IMR-90 (cell line): ENCODE measurements around the gene ZFYVE28. TPM values are rescaled to one million over a fixed set of nuclear protein-coding genes. Genes with fewer than 3 reads are reported as not detected.

Source experiments
- ATAC-seq: fragments of 200-7000 bp; cut with Tn5 transposase; 2 replicates; pipeline ENCODE4 v1.9.1; 2020; ENCODE audit warnings: low read depth, mild to moderate bottlenecking, moderate library complexity
- BruUV-seq: library from RNA; stranded (reverse); fragments of 400-500 nt; replicated peaks from 2 replicates; lab custom pipeline; 2021; lab: Mats Ljungman, UMichigan
- CTCF ChIA-PET: fragments of 300-600 bp; formaldehyde crosslinking; extraction: SDS; loops from one replicate; lab custom pipeline; 2021; ENCODE audit warnings: antibody characterized with exemption; lab: Yijun Ruan, JAX
- POLR2A ChIA-PET: fragments of 300-600 bp; sonication (Branson Sonifier 250); formaldehyde crosslinking; loops from one replicate; lab custom pipeline; 2022; ENCODE audit warnings: antibody characterized with exemption; ENCODE audit not compliant: unreplicated experiment; lab: Charles Lee
- DNase-seq: peaks from one replicate; pipeline ENCODE4 v3.0.0; 2013
- H2AFZ ChIP-seq: replicated peaks from 2 replicates; pipeline ENCODE3; 2013; ENCODE audit warnings: low read length, mild to moderate bottlenecking; ENCODE audit not compliant: poor library complexity
- H2AK5ac ChIP-seq: 2 replicates; pipeline ENCODE4 v1.6.1; 2013; ENCODE audit warnings: low read depth, low read length, inconsistent platforms
- H2AK9ac ChIP-seq: replicated peaks from 2 replicates; pipeline ENCODE3; 2013; ENCODE audit warnings: mild to moderate bottlenecking, low read depth, low read length, moderate library complexity; ENCODE audit not compliant: poor library complexity
- H2BK120ac ChIP-seq: 2 replicates; pipeline ENCODE4 v1.6.1; 2013; ENCODE audit warnings: low read depth, low read length, inconsistent platforms
- H2BK15ac ChIP-seq: 3 replicates; pipeline ENCODE4 v1.6.1; 2013; ENCODE audit warnings: low read depth, low read length, inconsistent platforms
- H2BK20ac ChIP-seq: 2 replicates; pipeline ENCODE4 v1.6.1; 2013; ENCODE audit warnings: low read depth, mild to moderate bottlenecking, inconsistent platforms, low read length, moderate library complexity
- H2BK5ac ChIP-seq: 2 replicates; pipeline ENCODE4 v1.6.1; 2013; ENCODE audit warnings: mild to moderate bottlenecking, low read depth, low read length, inconsistent platforms; ENCODE audit not compliant: poor library complexity, severe bottlenecking
- H3K14ac ChIP-seq: replicated peaks from 2 replicates; pipeline ENCODE4 v1.6.1; 2013; ENCODE audit warnings: low read depth, low read length, inconsistent platforms
- H3K18ac ChIP-seq: 2 replicates; pipeline ENCODE4 v1.6.1; 2013; ENCODE audit warnings: low read depth, low read length, control low read depth
- H3K23ac ChIP-seq: 2 replicates; pipeline ENCODE4 v1.6.1; 2013; ENCODE audit warnings: low read depth, low read length, inconsistent platforms
- H3K27ac ChIP-seq: 2 replicates; pipeline ENCODE4 v1.5.1; 2013; ENCODE audit warnings: mild to moderate bottlenecking, control low read depth, low read length; ENCODE audit not compliant: insufficient read depth
- H3K27me3 ChIP-seq: 2 replicates; pipeline ENCODE4 v1.6.1; 2013; ENCODE audit warnings: low read length; ENCODE audit not compliant: control insufficient read depth, insufficient read depth
- H3K36me3 ChIP-seq: 2 replicates; pipeline ENCODE4 v1.6.1; 2013; ENCODE audit warnings: low read length, mixed read lengths; ENCODE audit not compliant: control insufficient read depth, insufficient read depth
- H3K4ac ChIP-seq: 2 replicates; pipeline ENCODE4 v1.6.1; 2013; ENCODE audit warnings: low read depth, low read length, inconsistent platforms
- H3K4me1 ChIP-seq: 2 replicates; pipeline ENCODE4 v1.6.1; 2013; ENCODE audit warnings: low read length, mixed read lengths; ENCODE audit not compliant: control insufficient read depth, insufficient read depth
- H3K4me2 ChIP-seq: 2 replicates; pipeline ENCODE4 v1.6.1; 2013; ENCODE audit warnings: low read depth, mild to moderate bottlenecking, control low read depth, low read length, moderate library complexity
- H3K4me3 ChIP-seq: 2 replicates; pipeline ENCODE4 v1.5.1; 2013; ENCODE audit warnings: low read depth, mild to moderate bottlenecking, control low read depth, low read length, moderate library complexity; ENCODE audit not compliant: insufficient read depth
- H3K56ac ChIP-seq: 2 replicates; pipeline ENCODE4 v1.6.1; 2013; ENCODE audit warnings: low read length, inconsistent platforms; ENCODE audit not compliant: insufficient read depth; ENCODE audit errors: extremely low read depth
- H3K79me1 ChIP-seq, 2 experiments: 2 replicates each; pipeline ENCODE4 v1.6.1; 2013; ENCODE audit warnings: low read length in 2 of 2, inconsistent platforms in 1 of 2, low read depth in 1 of 2
- H3K9ac ChIP-seq: 2 replicates; pipeline ENCODE4 v1.6.1; 2013; ENCODE audit warnings: low read depth, low read length, control low read depth
- H3K9me1 ChIP-seq: 2 replicates; pipeline ENCODE4 v1.6.1; 2013; ENCODE audit warnings: low read length, inconsistent platforms; ENCODE audit not compliant: insufficient read depth
- H3K9me3 ChIP-seq: 2 replicates; pipeline ENCODE4 v1.6.1; 2013; ENCODE audit warnings: low read length; ENCODE audit not compliant: control insufficient read depth, insufficient read depth
- H4K20me1 ChIP-seq: 2 replicates; pipeline ENCODE4 v1.6.1; 2013; ENCODE audit warnings: low read length, inconsistent platforms; ENCODE audit not compliant: insufficient read depth
- H4K5ac ChIP-seq: 2 replicates; pipeline ENCODE4 v1.6.1; 2013; ENCODE audit warnings: mild to moderate bottlenecking, low read depth, low read length, control low read depth
- H4K8ac ChIP-seq, 2 experiments: 2 replicates each; pipeline ENCODE4 v1.6.1; 2013; ENCODE audit warnings: low read depth in 2 of 2, low read length in 2 of 2, control low read depth in 1 of 2, inconsistent platforms in 1 of 2
- H4K91ac ChIP-seq: 2 replicates; pipeline ENCODE4 v1.6.1; 2013; ENCODE audit warnings: low read depth, low read length, inconsistent platforms; ENCODE audit not compliant: insufficient read depth
- CTCF ChIP-seq: conservative IDR thresholded peaks from 2 replicates; pipeline ENCODE4 v1.5.1; 2012; ENCODE audit warnings: mild to moderate bottlenecking, low read depth, low read length, improper control_type of control experiment
- NFE2L2 ChIP-seq: fragments of 150-350 bp; IDR thresholded peaks from 2 replicates; pipeline ENCODE4 v1.6.1; 2016; ENCODE audit warnings: low read depth, mild to moderate bottlenecking, low read length
- POLR2A ChIP-seq: IDR thresholded peaks from 2 replicates; pipeline ENCODE4 v1.6.1; 2012; ENCODE audit warnings: mild to moderate bottlenecking, low read depth, low read length
- WGBS, 2 experiments: methylation state at CpG; one replicate each; pipeline versions ENCODE4 v1.1.5 to v1.1.7; 2013; ENCODE audit warnings: missing lambda C conversion rate in 2 of 2; ENCODE audit not compliant: insufficient read length in 1 of 2; ENCODE audit errors: extremely low coverage in 2 of 2; 5-methylcytosine and 5-hydroxymethylcytosine counted together
- dilution Hi-C: fragments of 300-500 bp; cut with HindIII; formaldehyde crosslinking; loops from one replicate; pipeline ENCODE4 v1.14.3; 2018; ENCODE audit warnings: low sequenced_read_pairs; ENCODE audit not compliant: unreplicated experiment
- in situ Hi-C: fragments of 300-500 bp; cut with MboI; formaldehyde crosslinking; loops from 3 replicates; pipeline ENCODE4 v1.14.3; 2019; ENCODE audit warnings: low sequenced_read_pairs, inconsistent platforms, mixed read lengths
- intact Hi-C: fragments of 100-400 bp; cut with micrococcal nuclease; formaldehyde crosslinking; loops from 2 replicates; pipeline ENCODE4 v1.10.0; 2022
- polyA plus RNA-seq, 3 experiments: library from polyadenylated mRNA; depleted of rRNA; stranded (reverse); fragments of >200 nt; gene quantifications; 2 replicates each; pipeline ENCODE4 v1.2.3, GENCODE V29; 2012; ENCODE audit warnings: low replicate concordance in 1 of 3
- total RNA-seq: library from RNA; depleted of rRNA; stranded (reverse); fragments of >200 nt; gene quantifications from 2 replicates; pipeline ENCODE4 v1.2.3, GENCODE V29; 2012

ZFYVE28 gene
- total and polyA plus RNA-seq, 2 of the 4 experiments (the other 2 are of a cell fraction), result 0.36 to 1.2 TPM

- no peak overlapping the region for H2BK15ac ChIP-seq
- 0 out of 2 replicates have a peak, but pooled peaks cover 2% of the 10 kb centered on the region for H3K9me3 ChIP-seq
- no peak overlapping the region for H3K4me2 ChIP-seq
- no peak overlapping the region for H2AK9ac ChIP-seq
- H3K36me3 ChIP-seq, result no peaks in the 10 kb centered on the region
- no peak overlapping the region for H2BK5ac ChIP-seq
- BruUV-seq, result no TSS peak
- H3K56ac ChIP-seq, result no peak overlapping the region
- 72% methylated on average over 2 of the region's 6 CpGs; no CpG with 5 or more reads in 1 of the 2 experiments for WGBS, 2 experiments
- no peak for DNase-seq
- CTCF ChIA-PET, result no interaction called here
- peaks cover 56% of the 10 kb centered on the region for H3K27me3 ChIP-seq
- no peak overlapping the region for H4K8ac ChIP-seq
- intact Hi-C loops (no loop called here), dilution Hi-C loops (no loop called here), in situ Hi-C loops (no loop called here)
- no peak for TF ChIP-seq CTCF
- TF ChIP-seq POLR2A, result no peak
- no peak for TF ChIP-seq NFE2L2
- peaks cover 2% of the 10 kb centered on the region; the same call in 1 of the 2 replicates for H3K4me1 ChIP-seq
- ATAC-seq, result no peak
- no peak overlapping the region for H3K27ac ChIP-seq
- H3K23ac ChIP-seq, result no peak overlapping the region
- no peak overlapping the region for H2AK5ac ChIP-seq
- H2BK20ac ChIP-seq, result no peak overlapping the region
- no peak overlapping the region for H4K5ac ChIP-seq
- no peak overlapping the region for H2AFZ ChIP-seq
- H4K20me1 ChIP-seq, result no peaks in the 10 kb centered on the region
- H3K4ac ChIP-seq, result no peak overlapping the region
- H2BK120ac ChIP-seq, result no peak overlapping the region
- no peaks in the 10 kb centered on the region for H3K79me1 ChIP-seq
- H4K91ac ChIP-seq, result no peak overlapping the region
- H3K14ac ChIP-seq, result no peak overlapping the region
- no peak overlapping the region for H3K18ac ChIP-seq
- POLR2A ChIA-PET, result no interaction called here
- H3K9ac ChIP-seq, result no peak overlapping the region
- no peak overlapping the region for H3K4me3 ChIP-seq
- H3K9me1 ChIP-seq, result no peaks in the 10 kb centered on the region
Observed at GRCh38 chr4:2421928-2422327, 3.5 kb upstream of the ZFYVE28 start.
